SK-N-SH (cell line): ENCODE results near the gene GDA. TPM values are rescaled to one million over a fixed set of nuclear protein-coding genes. Genes with fewer than 3 reads are reported as not detected.

ENCODE experiments used
- CTCF ChIA-PET: fragments of 300-600, 350-600 bp; formaldehyde crosslinking; extraction: SDS; loops from one replicate; lab custom pipeline; 2021; lab: Yijun Ruan, JAX
- POLR2A ChIA-PET: fragments of 350-600 bp; sonication (Branson Sonifier 250); formaldehyde crosslinking; extraction: SDS; loops from one replicate; lab custom pipeline; 2020; ENCODE audit warnings: antibody characterized with exemption, inconsistent platforms; lab: Yijun Ruan, JAX
- DNase-seq: peaks from one replicate; pipeline ENCODE4 v3.0.0; 2012
- H2AFZ ChIP-seq: fragments of 200-600 bp; sonication (generic); 2 replicates; pipeline ENCODE4 v1.8.1; 2016; ENCODE audit warnings: antibody characterized with exemption, mild to moderate bottlenecking, low read depth
- H3F3A ChIP-seq: fragments of 200-600 bp; sonication (generic); replicated peaks from 2 replicates; pipeline ENCODE3; 2016; ENCODE audit warnings: antibody characterized with exemption, mild to moderate bottlenecking; ENCODE audit not compliant: insufficient read depth
- H3K27ac ChIP-seq, 2 experiments: fragments of 200-500 bp in 1 of 2; fragments of 200-600 bp in 1 of 2; sonication (Bioruptor generic) in 1 of 2; sonication (generic), shearing (Covaris generic) in 1 of 2; 2 replicates each; pipeline versions ENCODE4 v1.5.1 to v1.6.1; 2014 to 2016; ENCODE audit warnings: low read depth in 2 of 2, inconsistent platforms in 1 of 2, low read length in 1 of 2, mild to moderate bottlenecking in 1 of 2, mixed read lengths in 1 of 2
- H3K27me3 ChIP-seq: fragments of 200-600 bp; sonication (generic), shearing (Covaris generic); 2 replicates; pipeline ENCODE4 v1.6.1; 2016; ENCODE audit warnings: mixed run types; ENCODE audit not compliant: insufficient read depth
- H3K36me3 ChIP-seq, 2 experiments: fragments of 200-500 bp in 1 of 2; fragments of 200-600 bp in 1 of 2; sonication (Bioruptor generic) in 1 of 2; sonication (generic) in 1 of 2; replicated peaks in 1 of 2; 2 replicates each; pipeline versions ENCODE3 to v1.5.1; 2014 to 2016; ENCODE audit warnings: low read length in 1 of 2, mild to moderate bottlenecking in 1 of 2; ENCODE audit not compliant: insufficient read depth in 2 of 2, control insufficient read depth in 1 of 2
- H3K4me1 ChIP-seq, 2 experiments: fragments of 200-500 bp in 1 of 2; fragments of 200-600 bp in 1 of 2; sonication (Bioruptor generic) in 1 of 2; sonication (generic), shearing (Covaris generic) in 1 of 2; 2 replicates each; pipeline versions ENCODE4 v1.5.1 to v1.6.1; 2014 to 2016; ENCODE audit warnings: low read depth in 1 of 2, low read length in 1 of 2, mixed run types in 1 of 2; ENCODE audit not compliant: insufficient read depth in 2 of 2, control insufficient read depth in 1 of 2
- H3K4me2 ChIP-seq: fragments of 200-600 bp; sonication (generic), shearing (Covaris generic); 2 replicates; pipeline ENCODE4 v1.6.1; 2017; ENCODE audit warnings: mixed run types
- H3K4me3 ChIP-seq, 2 experiments: fragments of 200-500 bp in 1 of 2; fragments of 200-600 bp in 1 of 2; sonication (Bioruptor generic) in 1 of 2; sonication (generic), shearing (Covaris generic) in 1 of 2; 2 replicates each; pipeline versions ENCODE4 v1.5.1 to v1.8.1; 2014 to 2016; ENCODE audit warnings: low read depth in 2 of 2, inconsistent platforms in 1 of 2, low read length in 1 of 2, mild to moderate bottlenecking in 1 of 2, mixed read lengths in 1 of 2, moderate library complexity in 1 of 2
- H3K79me2 ChIP-seq: fragments of 200-600 bp; sonication (generic); 2 replicates; pipeline ENCODE4 v1.8.1; 2017; ENCODE audit warnings: mild to moderate bottlenecking; ENCODE audit not compliant: insufficient read depth
- H3K9ac ChIP-seq: fragments of 200-600 bp; sonication (generic); 2 replicates; pipeline ENCODE4 v1.6.1; 2017; ENCODE audit warnings: mixed run types
- H3K9me2 ChIP-seq: fragments of 200-600 bp; sonication (generic); 2 replicates; pipeline ENCODE4 v1.6.1; 2017; ENCODE audit warnings: mixed run types
- H3K9me3 ChIP-seq: fragments of 200-600 bp; sonication (generic); 2 replicates; pipeline ENCODE4 v1.6.1; 2017; ENCODE audit warnings: mixed run types, mild to moderate bottlenecking, moderate library complexity
- H4K20me1 ChIP-seq: fragments of 200-600 bp; sonication (generic); 2 replicates; pipeline ENCODE4 v1.6.1; 2017; ENCODE audit warnings: mild to moderate bottlenecking, mixed run types; ENCODE audit not compliant: insufficient read depth
- EP300 ChIP-seq, 2 experiments: IDR thresholded peaks; 2 replicates each; pipeline versions ENCODE4 v1.4.0 to v1.6.1; 2012; ENCODE audit warnings: borderline replicate concordance in 1 of 2, low read depth in 1 of 2, low read length in 1 of 2
- FOXJ3 ChIP-seq: sonication (generic); formaldehyde crosslinking; IDR thresholded peaks from 2 replicates; pipeline ENCODE4 v1.5.1; 2020; ENCODE audit warnings: mild to moderate bottlenecking, missing genetic modification reagents
- GABPA ChIP-seq: IDR thresholded peaks from 2 replicates; pipeline ENCODE4 v1.4.0; 2012; ENCODE audit warnings: low read depth, mild to moderate bottlenecking
- GATA2 ChIP-seq: sonication (generic); formaldehyde crosslinking; IDR thresholded peaks from 2 replicates; pipeline ENCODE4 v1.5.0; 2020; ENCODE audit warnings: mild to moderate bottlenecking, missing genetic modification reagents
- IRF3 ChIP-seq: fragments of 150-350 bp; IDR thresholded peaks from 2 replicates; pipeline ENCODE4 v1.6.1; 2016; ENCODE audit warnings: mild to moderate bottlenecking, low read depth, low read length
- JUND ChIP-seq: IDR thresholded peaks from 2 replicates; pipeline ENCODE4 v1.4.0; 2012
- MXI1 ChIP-seq: IDR thresholded peaks from 2 replicates; pipeline ENCODE4 v1.6.1; 2012; ENCODE audit warnings: mild to moderate bottlenecking, low read depth, low read length, improper control_type of control experiment
- PBX3 ChIP-seq: IDR thresholded peaks from 2 replicates; pipeline ENCODE4; 2012
- POLR2AphosphoS5 ChIP-seq: IDR thresholded peaks from 2 replicates; pipeline ENCODE4 v1.6.1; 2012; ENCODE audit warnings: low read depth, low read length
- RCOR1 ChIP-seq: fragments of 150-350 bp; IDR thresholded peaks from 2 replicates; pipeline ENCODE4 v1.6.1; 2017; ENCODE audit warnings: antibody characterized with exemption, low read length
- REST ChIP-seq: IDR thresholded peaks from 2 replicates; pipeline ENCODE4 v1.6.1; 2012; ENCODE audit warnings: mild to moderate bottlenecking, low read depth, low read length, moderate library complexity
- RFX5 ChIP-seq: IDR thresholded peaks from 2 replicates; pipeline ENCODE4 v1.6.1; 2012; ENCODE audit warnings: mild to moderate bottlenecking, improper control_type of control experiment, low read length
- SMC3 ChIP-seq: IDR thresholded peaks from 2 replicates; pipeline ENCODE4 v1.6.1; 2012; ENCODE audit warnings: low read depth, low read length, improper control_type of control experiment
- TEAD4 ChIP-seq: IDR thresholded peaks from 2 replicates; pipeline ENCODE4 v1.4.0; 2012; ENCODE audit warnings: mild to moderate bottlenecking, borderline replicate concordance; ENCODE audit not compliant: insufficient read depth
- USF2 ChIP-seq: fragments of 150-350 bp; IDR thresholded peaks from 2 replicates; pipeline ENCODE4 v1.6.1; 2017; ENCODE audit warnings: antibody characterized with exemption, low read length, low read depth, borderline replicate concordance
- YY1 ChIP-seq: IDR thresholded peaks from 2 replicates; pipeline ENCODE4 v1.4.0; 2012; ENCODE audit warnings: low read depth, mild to moderate bottlenecking
- WGBS: methylation state at CpG from one replicate; pipeline ENCODE4 v1.1.6; 2017; ENCODE audit warnings: low lambda C conversion rate; 5-methylcytosine and 5-hydroxymethylcytosine counted together
- polyA plus RNA-seq, 3 experiments: library from polyadenylated mRNA; depleted of rRNA; stranded (reverse); fragments of >200 nt; gene quantifications; 2 replicates each; pipeline ENCODE4 v1.2.3, GENCODE V29; 2012

The GDA gene
- polyA plus RNA-seq, 1 of the 3 experiments (the other 2 are of a cell fraction): not detected

GRCh38 chr9:72256931-72257330 is 107.7 kb downstream of the GDA start:
- ChIA-PET CTCF (interaction anchor here (0.7 to 2.2 kb wide), 2 partner anchors 19 to 218 kb away, joined by 3 to 9 read pairs; no protein-coding TSS in a partner anchor), POLR2A (no interaction called here)
- TF ChIP-seq REST (no peak), YY1 (no peak)
- no peaks in the 10 kb centered on the region for H3K4me1 ChIP-seq
- H4K20me1 ChIP-seq: no peaks in the 10 kb centered on the region
- H3K4me2 ChIP-seq: no peak overlapping the region
- H2AFZ ChIP-seq: no peak overlapping the region
- WGBS: 8% methylated on average over 6 of the region's 6 CpGs
- H3K27me3 ChIP-seq: peaks cover 4% of the 10 kb centered on the region; the same call in 1 of the 2 replicates
- no peak overlapping the region for H3K4me3 ChIP-seq
- H3K9me3 ChIP-seq: no peaks in the 10 kb centered on the region
- no peaks in the 10 kb centered on the region for H3K36me3 ChIP-seq
- H3K79me2 ChIP-seq: no peaks in the 10 kb centered on the region
- H3K9me2 ChIP-seq: no peaks in the 10 kb centered on the region
- H3F3A ChIP-seq: no peaks in the 10 kb centered on the region
- no peak for DNase-seq
- no peak overlapping the region for H3K27ac ChIP-seq
- H3K9ac ChIP-seq: no peak overlapping the region

- Histone ChIP-seq H3K79me2 (no peaks in the 10 kb centered on the region), H3K27ac (no peak overlapping the region), H3K9ac (no peak overlapping the region), H3K36me3 (no peaks in the 10 kb centered on the region), H3K4me3 (no peak overlapping the region), H3K4me2 (no peak overlapping the region), H4K20me1 (no peaks in the 10 kb centered on the region), H3K4me1 (no peaks in the 10 kb centered on the region), H3K27me3 (peaks cover 4% of the 10 kb centered on the region; the same call in 1 of the 2 replicates), H3F3A (no peaks in the 10 kb centered on the region), H3K9me2 (no peaks in the 10 kb centered on the region), H3K9me3 (no peaks in the 10 kb centered on the region), H2AFZ (no peak overlapping the region)
- WGBS: 3% methylated on average over 3 of the region's 3 CpGs
- no peak for DNase-seq
- CTCF ChIA-PET: interaction anchor here (1.2 to 2.2 kb wide), 2 partner anchors 14 to 219 kb away, joined by 3 to 9 read pairs; no protein-coding TSS in a partner anchor
- POLR2A ChIA-PET: no interaction called here
- TF ChIP-seq GATA2 (CRISPR knock-in tag) (no peak), SMC3 (no peak), TEAD4 (no peak), RFX5 (no peak), PBX3 (no peak), IRF3 (no peak), JUND (no peak), RCOR1 (no peak), EP300 (IDR thresholded peaks at IDR 0.05; ENCODE audit: borderline replicate concordance in 1 of 2, low read depth in 1 of 2, low read length in 1 of 2) (no peak), POLR2AphosphoS5 (no peak), FOXJ3 (CRISPR knock-in tag) (no peak), GABPA (no peak), USF2 (no peak), YY1 (no peak), MXI1 (no peak), REST (no peak)
These were observed 108.6 kb downstream of the GDA start for GRCh38 chr9:72257814-72258213.
